Measurements from ENCODE around the gene RUFY1. TPM values are rescaled to one million over a fixed set of nuclear protein-coding genes. Genes with fewer than 3 reads are reported as not detected.
A peak's percentile ranks its signal among the peaks of the same experiment; 100 is the strongest.

Gene RUFY1
- total RNA-seq, 1 experiment from 2014 or later: 40.9 TPM

- Histone ChIP-seq H3K4me3 (ENCODE audit: low read length) (no peak overlapping the region), H3K4me2 (ENCODE audit: low read depth, low read length, poor library complexity, severe bottlenecking) (no peak overlapping the region), H3K27ac (ENCODE audit: low read length) (no peak overlapping the region), H3K9me2 (replicated peaks; ENCODE audit: insufficient read depth, low read length) (no peaks in the 10 kb centered on the region), H3K9ac (ENCODE audit: low read length) (no peak overlapping the region), H3K4me1 (ENCODE audit: low read length) (no peaks in the 10 kb centered on the region), H4K20me1 (ENCODE audit: insufficient read depth, low read depth, low read length) (peaks cover 25% of the 10 kb centered on the region), H3K27me3 (ENCODE audit: low read length) (no peaks in the 10 kb centered on the region), H3K9me3 (ENCODE audit: low read length) (no peaks in the 10 kb centered on the region), H3K36me3 (ENCODE audit: insufficient read depth, low read length) (peaks cover 42% of the 10 kb centered on the region), H3K79me2 (ENCODE audit: low read length) (0 out of 2 replicates have a peak, but pooled peaks cover under 1% of the 10 kb centered on the region), H2AFZ (ENCODE audit: low read length) (no peak overlapping the region)
- no peak for DNase-seq
Measured at GRCh38 chr5:179609834-179610108, 59.4 kb downstream of the RUFY1 start.

- Histone ChIP-seq H3K36me3 (ENCODE audit: insufficient read depth, low read length) (peaks cover 47% of the 10 kb centered on the region), H3K27ac (ENCODE audit: low read length) (no peak overlapping the region), H3K9me3 (ENCODE audit: low read length) (no peaks in the 10 kb centered on the region), H3K9me2 (replicated peaks; ENCODE audit: insufficient read depth, low read length) (no peaks in the 10 kb centered on the region), H4K20me1 (ENCODE audit: insufficient read depth, low read depth, low read length) (peaks cover 30% of the 10 kb centered on the region), H3K79me2 (ENCODE audit: low read length) (peaks cover 6% of the 10 kb centered on the region; the same call in 1 of the 2 replicates), H3K27me3 (ENCODE audit: low read length) (no peaks in the 10 kb centered on the region), H3K4me2 (ENCODE audit: low read depth, low read length, poor library complexity, severe bottlenecking) (no peak overlapping the region), H2AFZ (ENCODE audit: low read length) (no peak overlapping the region), H3K4me1 (ENCODE audit: low read length) (no peaks in the 10 kb centered on the region), H3K9ac (ENCODE audit: low read length) (no peak overlapping the region), H3K4me3 (ENCODE audit: low read length) (no peak overlapping the region)
- peak; percentile 53 for DNase-seq
Measured at GRCh38 chr5:179610109-179610902, 60.0 kb downstream of the RUFY1 start.

GRCh38 chr5:179610903-179611265 lies 60.5 kb downstream of the RUFY1 start:
- H4K20me1 ChIP-seq (ENCODE audit: insufficient read depth, low read depth, low read length): peaks cover 36% of the 10 kb centered on the region
- no peak overlapping the region for H3K4me2 ChIP-seq (ENCODE audit: low read depth, low read length, poor library complexity, severe bottlenecking)
- H3K79me2 ChIP-seq (ENCODE audit: low read length): peaks cover 9% of the 10 kb centered on the region; the same call in 1 of the 2 replicates
- H3K27me3 ChIP-seq (ENCODE audit: low read length): no peaks in the 10 kb centered on the region
- H3K36me3 ChIP-seq (ENCODE audit: insufficient read depth, low read length): peaks cover 50% of the 10 kb centered on the region
- no peak overlapping the region for H3K9ac ChIP-seq (ENCODE audit: low read length)
- no peak overlapping the region for H3K4me3 ChIP-seq (ENCODE audit: low read length)
- DNase-seq: peak; percentile 70
- H2AFZ ChIP-seq (ENCODE audit: low read length): no peak overlapping the region
- no peaks in the 10 kb centered on the region for H3K9me3 ChIP-seq (ENCODE audit: low read length)
- no peak overlapping the region for H3K27ac ChIP-seq (ENCODE audit: low read length)
- no peaks in the 10 kb centered on the region for H3K4me1 ChIP-seq (ENCODE audit: low read length)
- H3K9me2 ChIP-seq (replicated peaks; ENCODE audit: insufficient read depth, low read length): no peaks in the 10 kb centered on the region

- no peak overlapping the region for H3K27ac ChIP-seq (ENCODE audit: low read length)
- no peaks in the 10 kb centered on the region for H3K4me1 ChIP-seq (ENCODE audit: low read length)
- peak; percentile 68 for DNase-seq
- no peak overlapping the region for H3K9ac ChIP-seq (ENCODE audit: low read length)
- H3K79me2 ChIP-seq (ENCODE audit: low read length): peaks cover 16% of the 10 kb centered on the region
- no peaks in the 10 kb centered on the region for H3K9me2 ChIP-seq (replicated peaks; ENCODE audit: insufficient read depth, low read length)
- no peak overlapping the region for H3K4me2 ChIP-seq (ENCODE audit: low read depth, low read length, poor library complexity, severe bottlenecking)
- no peak overlapping the region for H3K4me3 ChIP-seq (ENCODE audit: low read length)
- no peak overlapping the region for H2AFZ ChIP-seq (ENCODE audit: low read length)
- peaks cover 50% of the 10 kb centered on the region for H4K20me1 ChIP-seq (ENCODE audit: insufficient read depth, low read depth, low read length)
- peaks cover 62% of the 10 kb centered on the region for H3K36me3 ChIP-seq (ENCODE audit: insufficient read depth, low read length)
- H3K9me3 ChIP-seq (ENCODE audit: low read length): no peaks in the 10 kb centered on the region
- no peaks in the 10 kb centered on the region for H3K27me3 ChIP-seq (ENCODE audit: low read length)
Measured at GRCh38 chr5:179612577-179613459, 62.5 kb downstream of the RUFY1 start.

- Histone ChIP-seq H3K9me3 (ENCODE audit: low read length) (no peaks in the 10 kb centered on the region), H3K4me1 (ENCODE audit: low read length) (no peaks in the 10 kb centered on the region; the same call in 1 of the 2 replicates), H3K4me3 (ENCODE audit: low read length) (no peak overlapping the region), H3K79me2 (ENCODE audit: low read length) (peaks cover 23% of the 10 kb centered on the region), H3K4me2 (ENCODE audit: low read depth, low read length, poor library complexity, severe bottlenecking) (no peak overlapping the region), H2AFZ (ENCODE audit: low read length) (no peak overlapping the region), H3K27me3 (ENCODE audit: low read length) (no peaks in the 10 kb centered on the region), H4K20me1 (ENCODE audit: insufficient read depth, low read depth, low read length) (peaks cover 57% of the 10 kb centered on the region), H3K9ac (ENCODE audit: low read length) (no peak overlapping the region), H3K36me3 (ENCODE audit: insufficient read depth, low read length) (peaks cover 69% of the 10 kb centered on the region), H3K27ac (ENCODE audit: low read length) (no peak overlapping the region), H3K9me2 (replicated peaks; ENCODE audit: insufficient read depth, low read length) (no peaks in the 10 kb centered on the region)
- peak; percentile 54 for DNase-seq
Measured at GRCh38 chr5:179613460-179614071, 63.2 kb downstream of the RUFY1 start.

- Histone ChIP-seq H2AFZ (ENCODE audit: low read length) (no peak overlapping the region), H3K36me3 (ENCODE audit: insufficient read depth, low read length) (peaks cover 81% of the 10 kb centered on the region), H3K4me3 (ENCODE audit: low read length) (no peak overlapping the region), H3K9me2 (replicated peaks; ENCODE audit: insufficient read depth, low read length) (no peaks in the 10 kb centered on the region), H3K27me3 (ENCODE audit: low read length) (no peaks in the 10 kb centered on the region), H3K9me3 (ENCODE audit: low read length) (no peaks in the 10 kb centered on the region), H3K4me1 (ENCODE audit: low read length) (peaks cover 9% of the 10 kb centered on the region; the same call in 1 of the 2 replicates), H4K20me1 (ENCODE audit: insufficient read depth, low read depth, low read length) (peaks cover 69% of the 10 kb centered on the region), H3K9ac (ENCODE audit: low read length) (no peak overlapping the region), H3K4me2 (ENCODE audit: low read depth, low read length, poor library complexity, severe bottlenecking) (no peak overlapping the region), H3K79me2 (ENCODE audit: low read length) (peaks cover 35% of the 10 kb centered on the region), H3K27ac (ENCODE audit: low read length) (no peak overlapping the region)
- no peak for DNase-seq
Measured at GRCh38 chr5:179614745-179615144, 64.4 kb downstream of the RUFY1 start.

GRCh38 chr5:179615203-179615602 lies 64.8 kb downstream of the RUFY1 start:
- peaks cover 85% of the 10 kb centered on the region for H3K36me3 ChIP-seq (ENCODE audit: insufficient read depth, low read length)
- H3K4me2 ChIP-seq (ENCODE audit: low read depth, low read length, poor library complexity, severe bottlenecking): no peak overlapping the region
- DNase-seq: no peak
- H3K9me3 ChIP-seq (ENCODE audit: low read length): no peaks in the 10 kb centered on the region
- peaks cover 72% of the 10 kb centered on the region for H4K20me1 ChIP-seq (ENCODE audit: insufficient read depth, low read depth, low read length)
- no peak overlapping the region for H3K9ac ChIP-seq (ENCODE audit: low read length)
- H3K4me3 ChIP-seq (ENCODE audit: low read length): no peak overlapping the region
- H3K4me1 ChIP-seq (ENCODE audit: low read length): peaks cover 14% of the 10 kb centered on the region
- H3K9me2 ChIP-seq (replicated peaks; ENCODE audit: insufficient read depth, low read length): no peaks in the 10 kb centered on the region
- H3K79me2 ChIP-seq (ENCODE audit: low read length): peaks cover 38% of the 10 kb centered on the region
- no peaks in the 10 kb centered on the region for H3K27me3 ChIP-seq (ENCODE audit: low read length)
- no peak overlapping the region for H3K27ac ChIP-seq (ENCODE audit: low read length)
- no peak overlapping the region for H2AFZ ChIP-seq (ENCODE audit: low read length)
